Measurements from ENCODE around the gene PLXNA4.

Gene PLXNA4

GRCh38 chr7:132185150-132185549 is 391.1 kb downstream of the PLXNA4 start:
- Histone ChIP-seq H4K20me1 (ENCODE audit: low read depth, low read length) (no peaks in the 10 kb centered on the region), H3K9ac (ENCODE audit: low read length) (no peak overlapping the region), H3K4me2 (ENCODE audit: low read depth, low read length, poor library complexity, severe bottlenecking) (no peak overlapping the region), H3K27ac (ENCODE audit: low read depth, low read length) (no peak overlapping the region), H3K79me2 (ENCODE audit: insufficient read depth, low read length) (no peaks in the 10 kb centered on the region), H3K4me3 (ENCODE audit: insufficient read depth, low read length, poor library complexity, severe bottlenecking) (no peak overlapping the region), H2AFZ (ENCODE audit: low read depth, low read length, severe bottlenecking) (no peak overlapping the region), H3F3A (ENCODE audit: insufficient read depth) (no peaks in the 10 kb centered on the region), H3K27me3 (ENCODE audit: low read length) (no peaks in the 10 kb centered on the region), H3K9me2 (replicated peaks; ENCODE audit: insufficient read depth, low read length) (no peaks in the 10 kb centered on the region), H3K36me3 (ENCODE audit: low read length) (no peaks in the 10 kb centered on the region), H3K9me3 (ENCODE audit: insufficient read depth, low read length) (peaks cover 9% of the 10 kb centered on the region; the same call in 1 of the 2 replicates)
- no peak for TF ChIP-seq CTCF (IDR thresholded peaks at IDR 0.05; ENCODE audit: insufficient read depth, low read length, poor library complexity, severe bottlenecking)
- TF ChIP-seq EZH2phosphoT487 (conservative IDR thresholded peaks at IDR 0.05; ENCODE audit: low read length), result no peak

GRCh38 chr7:132183781-132184380 is 392.4 kb downstream of the PLXNA4 start:
- H3K79me2 ChIP-seq (ENCODE audit: insufficient read depth, low read length), result no peaks in the 10 kb centered on the region
- no peak overlapping the region for H3K4me3 ChIP-seq (ENCODE audit: insufficient read depth, low read length, poor library complexity, severe bottlenecking)
- TF ChIP-seq CTCF (IDR thresholded peaks at IDR 0.05; ENCODE audit: insufficient read depth, low read length, poor library complexity, severe bottlenecking) (no peak), EZH2phosphoT487 (conservative IDR thresholded peaks at IDR 0.05; ENCODE audit: low read length) (no peak)

GRCh38 chr7:132182992-132183391 is 393.3 kb downstream of the PLXNA4 start:
- TF ChIP-seq CTCF (IDR thresholded peaks at IDR 0.05; ENCODE audit: insufficient read depth, low read length, poor library complexity, severe bottlenecking) (no peak), EZH2phosphoT487 (conservative IDR thresholded peaks at IDR 0.05; ENCODE audit: low read length) (no peak)

More at GRCh38 chr7:132183781-132184380, 392.4 kb downstream of the PLXNA4 start:
- no peak overlapping the region for H3K9ac ChIP-seq (ENCODE audit: low read length)
- no peaks in the 10 kb centered on the region for H3F3A ChIP-seq (ENCODE audit: insufficient read depth)
- no peak overlapping the region for H3K27ac ChIP-seq (ENCODE audit: low read depth, low read length)
- no peaks in the 10 kb centered on the region for H4K20me1 ChIP-seq (ENCODE audit: low read depth, low read length)
- no peaks in the 10 kb centered on the region for H3K36me3 ChIP-seq (ENCODE audit: low read length)
- peaks cover 9% of the 10 kb centered on the region; the same call in 1 of the 2 replicates for H3K9me3 ChIP-seq (ENCODE audit: insufficient read depth, low read length)
- H3K9me2 ChIP-seq (replicated peaks; ENCODE audit: insufficient read depth, low read length), result no peaks in the 10 kb centered on the region
- H2AFZ ChIP-seq (ENCODE audit: low read depth, low read length, severe bottlenecking), result no peak overlapping the region
- H3K4me2 ChIP-seq (ENCODE audit: low read depth, low read length, poor library complexity, severe bottlenecking), result no peak overlapping the region
- H3K27me3 ChIP-seq (ENCODE audit: low read length), result no peaks in the 10 kb centered on the region

More at GRCh38 chr7:132182992-132183391, 393.3 kb downstream of the PLXNA4 start:
- Histone ChIP-seq H3K4me3 (ENCODE audit: insufficient read depth, low read length, poor library complexity, severe bottlenecking) (no peak overlapping the region), H3K79me2 (ENCODE audit: insufficient read depth, low read length) (no peaks in the 10 kb centered on the region), H4K20me1 (ENCODE audit: low read depth, low read length) (no peaks in the 10 kb centered on the region), H2AFZ (ENCODE audit: low read depth, low read length, severe bottlenecking) (no peak overlapping the region), H3K27ac (ENCODE audit: low read depth, low read length) (no peak overlapping the region), H3K4me2 (ENCODE audit: low read depth, low read length, poor library complexity, severe bottlenecking) (no peak overlapping the region), H3K9ac (ENCODE audit: low read length) (no peak overlapping the region), H3K27me3 (ENCODE audit: low read length) (no peaks in the 10 kb centered on the region), H3F3A (ENCODE audit: insufficient read depth) (no peaks in the 10 kb centered on the region), H3K36me3 (ENCODE audit: low read length) (no peaks in the 10 kb centered on the region), H3K9me3 (ENCODE audit: insufficient read depth, low read length) (peaks cover 9% of the 10 kb centered on the region; the same call in 1 of the 2 replicates), H3K9me2 (replicated peaks; ENCODE audit: insufficient read depth, low read length) (no peaks in the 10 kb centered on the region)
